Activated CD8-positive, alpha-beta memory T cell treated with anti-CD3 and anti-CD28 coated beads, Interleukin-2, amount 50 U/mL, for 1 hour (primary cell): ENCODE data around the gene PRKACB.
"Not testable (repeated sequence)": the region's sequence is repeated elsewhere in the genome, so short reads cannot be mapped to it uniquely, and the experiment has no call there.

Experiments used
- DNase-seq: peaks from one replicate; pipeline ENCODE4 v3.0.0-alpha.2; 2020; ENCODE audit errors: extremely low read depth

Gene PRKACB

DNA sequence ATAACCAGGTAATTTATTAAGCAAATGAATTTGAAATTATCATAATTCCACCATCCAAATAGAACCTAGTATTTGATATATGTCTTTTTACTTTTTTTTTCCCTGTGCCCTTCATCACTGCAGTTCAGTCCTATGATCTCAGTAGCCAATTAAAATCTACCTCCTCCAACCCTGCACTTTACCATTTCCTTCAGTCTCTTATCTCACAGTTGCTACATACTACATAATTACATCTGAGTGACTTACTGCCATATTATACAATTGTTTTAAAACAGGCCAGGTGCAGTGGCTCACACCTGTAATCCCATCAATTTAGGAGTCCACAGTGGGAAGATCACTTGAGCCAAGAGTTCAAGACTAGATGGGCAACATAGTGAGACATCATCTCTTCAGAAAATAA lies 73.2 kb downstream of the PRKACB start:
- no peak for DNase-seq

DNA sequence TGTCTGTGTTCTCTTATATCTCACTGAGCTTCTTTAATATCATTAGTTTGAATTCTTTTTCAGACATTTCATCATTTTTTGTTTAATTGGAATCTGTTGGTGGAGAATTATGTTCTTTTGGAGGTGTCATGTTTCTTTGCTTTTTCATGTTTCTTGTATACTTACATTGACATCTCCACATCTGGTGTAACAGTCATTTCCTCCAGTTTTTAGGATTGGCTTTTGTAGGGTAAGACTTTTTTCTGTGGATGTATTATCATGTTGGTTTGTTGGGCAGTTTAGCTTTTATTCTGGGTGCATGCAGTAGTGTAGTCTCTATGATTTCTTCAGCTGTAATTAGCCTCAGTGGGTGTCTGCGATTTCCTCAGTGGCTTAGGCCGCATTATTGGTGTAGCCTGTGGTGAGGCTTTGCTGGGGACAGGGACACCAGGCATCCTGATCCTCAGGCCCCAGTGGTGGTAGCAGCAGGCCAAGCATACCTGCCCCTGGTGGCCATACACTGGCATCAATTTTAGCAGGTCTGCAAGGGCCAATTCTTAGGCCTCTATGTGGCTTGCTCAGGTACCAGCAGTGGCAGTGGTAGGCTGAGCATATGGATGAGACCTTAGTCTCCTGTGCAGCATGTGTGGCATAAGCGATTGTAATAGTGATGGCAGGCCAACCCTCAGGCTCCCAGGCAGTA lies 79.8 kb downstream of the PRKACB start:
- no peak for DNase-seq

GRCh38 chr1:84224905-84225304 lies 80.8 kb downstream of the PRKACB start:
- DNase-seq = no peak

GRCh38 chr1:84225646-84226045 lies 81.6 kb downstream of the PRKACB start:
- no peak for DNase-seq

DNA sequence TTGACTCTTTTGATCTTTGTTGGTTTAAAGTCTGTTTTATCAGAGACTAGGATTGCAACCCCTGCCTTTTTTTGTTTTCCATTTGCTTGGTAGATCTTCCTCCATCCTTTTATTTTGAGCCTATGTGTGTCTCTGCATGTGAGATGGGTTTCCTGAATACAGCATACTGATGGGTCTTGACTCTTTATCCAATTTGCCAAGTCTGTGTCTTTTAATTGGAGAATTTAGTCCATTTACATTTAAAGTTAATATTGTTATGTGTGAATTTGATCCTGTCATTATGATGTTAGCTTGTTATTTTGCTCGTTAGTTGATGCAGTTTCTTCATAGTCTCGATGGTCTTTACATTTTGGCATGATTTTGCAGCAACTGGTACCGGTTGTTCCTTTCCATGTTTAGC lies 88.6 kb downstream of the PRKACB start:
- DNase-seq = not testable (repeated sequence)

GRCh38 chr1:84236256-84236655 lies 92.2 kb downstream of the PRKACB start:
- no peak for DNase-seq

DNA sequence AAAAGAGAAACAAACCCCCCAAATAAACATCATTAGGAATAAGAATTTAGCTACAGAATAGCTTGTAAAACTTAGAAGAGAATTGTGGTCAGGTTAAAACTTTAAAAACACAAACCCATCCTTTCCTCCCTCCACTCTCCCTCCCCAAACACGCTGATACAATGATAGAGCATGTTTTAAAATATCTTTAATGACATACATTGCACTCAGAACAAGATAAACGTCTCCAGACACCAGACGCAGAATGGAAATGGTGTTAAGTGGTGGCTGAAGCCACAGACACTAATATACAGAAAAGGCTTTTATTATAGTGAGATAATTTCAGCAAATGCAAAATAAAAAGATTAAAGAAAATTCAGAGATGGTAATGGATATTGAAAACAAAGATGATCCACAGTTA lies 98.6 kb downstream of the PRKACB start:
- no peak for DNase-seq

DNA sequence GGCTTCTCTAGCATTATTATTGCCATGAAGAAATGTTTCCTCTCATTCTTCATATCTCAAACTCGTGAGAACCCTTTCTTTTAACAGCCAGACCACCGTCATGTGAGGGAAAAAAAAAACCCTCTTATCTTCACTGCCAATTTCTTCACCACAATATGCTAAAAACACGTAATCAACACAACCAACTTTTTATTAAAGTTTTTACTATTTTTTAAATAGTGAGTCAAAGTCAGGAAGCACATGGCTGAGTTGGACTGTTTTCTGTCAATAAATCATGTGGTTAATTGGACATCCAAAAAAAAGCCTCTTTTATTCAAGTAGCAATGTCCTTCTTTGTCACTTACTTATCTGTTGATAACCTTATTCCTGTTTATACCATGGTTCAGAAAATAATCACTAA lies 101.5 kb downstream of the PRKACB start:
- no peak for DNase-seq

- DNase-seq = no peak
These were observed 102.1 kb downstream of the PRKACB start for GRCh38 chr1:84246213-84246612.

- DNase-seq = no peak
These were observed 103.6 kb downstream of the PRKACB start for GRCh38 chr1:84247425-84248220.

DNA sequence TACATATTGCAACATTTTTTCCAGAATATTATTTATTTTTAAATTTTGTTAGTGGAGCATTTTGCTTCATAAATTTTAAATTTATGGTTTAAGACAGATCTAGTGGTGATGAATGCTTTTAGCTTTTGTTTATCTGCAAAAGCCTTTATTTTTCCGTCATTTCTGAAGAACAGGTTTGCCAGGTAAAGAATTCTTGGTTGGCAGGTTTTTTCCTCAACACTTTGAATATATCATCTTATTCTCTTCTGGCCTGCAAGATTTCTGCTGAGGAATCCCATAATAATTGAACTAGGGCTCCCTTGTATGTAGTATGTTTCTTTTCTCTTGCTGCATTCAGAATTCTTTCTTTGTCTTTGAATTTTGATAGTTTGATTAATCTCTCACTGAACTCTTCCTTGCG lies 106.6 kb downstream of the PRKACB start:
- no peak for DNase-seq

- DNase-seq = no peak
These were observed 109.0 kb downstream of the PRKACB start for GRCh38 chr1:84253036-84253435.

DNA sequence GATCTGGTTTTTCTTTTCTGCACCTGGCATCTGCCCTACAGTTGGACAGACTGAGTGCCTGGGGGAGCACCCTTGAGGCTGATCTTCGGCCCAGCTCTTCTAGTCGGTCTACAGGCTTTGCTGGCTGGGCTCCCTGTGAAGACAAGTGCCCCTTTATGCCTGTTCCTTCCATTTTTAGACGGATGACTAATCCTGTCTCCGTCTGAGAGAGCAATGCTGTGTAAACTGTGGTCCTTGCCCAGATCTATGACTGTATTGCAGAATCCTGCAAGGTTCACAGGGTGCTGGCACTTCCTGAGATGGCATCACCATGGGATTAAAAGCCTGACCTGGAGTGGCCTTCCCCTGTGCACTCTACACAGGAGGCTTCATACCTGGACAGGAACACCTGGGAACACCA lies 109.8 kb downstream of the PRKACB start:
- DNase-seq = no peak

- DNase-seq = no peak
These were observed 110.7 kb downstream of the PRKACB start for GRCh38 chr1:84254703-84255238.

DNA sequence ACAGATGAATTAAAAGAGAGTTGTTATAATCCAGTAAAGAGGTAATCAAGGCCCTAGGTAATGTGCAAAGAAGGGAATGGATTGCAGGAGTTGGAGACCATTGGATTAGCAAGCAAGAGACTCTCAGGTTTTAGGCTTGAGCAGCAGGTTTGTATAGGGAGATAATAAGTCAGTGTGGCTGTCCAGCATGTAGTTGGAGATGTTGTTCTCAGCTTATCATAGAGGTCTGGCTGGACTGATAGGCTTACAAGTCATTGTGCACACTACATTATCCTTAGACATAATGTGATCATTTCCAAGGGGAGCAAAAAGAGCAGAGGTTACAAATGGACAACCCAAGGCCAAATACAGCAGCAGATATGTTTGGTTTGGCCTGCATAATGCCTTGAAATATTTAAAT lies 111.5 kb downstream of the PRKACB start:
- no peak for DNase-seq

GRCh38 chr1:84257617-84258016 lies 113.5 kb downstream of the PRKACB start:
- DNase-seq = no peak

DNA sequence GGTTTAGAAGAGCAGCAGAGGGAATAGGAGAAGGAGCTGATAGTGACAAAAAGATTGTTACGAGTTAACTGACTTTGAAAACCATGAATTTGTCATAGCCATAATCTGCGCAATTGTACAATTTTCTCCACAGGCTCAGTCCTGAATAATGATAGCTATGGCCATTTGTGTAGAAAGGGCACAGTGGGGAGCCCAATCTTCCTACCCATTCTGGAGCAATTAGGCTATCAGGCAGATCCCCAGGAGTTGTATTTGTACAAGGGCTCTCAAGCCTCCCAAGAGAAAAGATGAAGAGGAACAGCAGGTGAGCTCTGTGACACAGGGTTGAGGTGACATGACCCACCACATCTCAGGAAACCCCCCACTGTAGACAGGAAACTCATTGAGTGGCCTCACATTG lies 115.3 kb downstream of the PRKACB start:
- DNase-seq = no peak

DNA sequence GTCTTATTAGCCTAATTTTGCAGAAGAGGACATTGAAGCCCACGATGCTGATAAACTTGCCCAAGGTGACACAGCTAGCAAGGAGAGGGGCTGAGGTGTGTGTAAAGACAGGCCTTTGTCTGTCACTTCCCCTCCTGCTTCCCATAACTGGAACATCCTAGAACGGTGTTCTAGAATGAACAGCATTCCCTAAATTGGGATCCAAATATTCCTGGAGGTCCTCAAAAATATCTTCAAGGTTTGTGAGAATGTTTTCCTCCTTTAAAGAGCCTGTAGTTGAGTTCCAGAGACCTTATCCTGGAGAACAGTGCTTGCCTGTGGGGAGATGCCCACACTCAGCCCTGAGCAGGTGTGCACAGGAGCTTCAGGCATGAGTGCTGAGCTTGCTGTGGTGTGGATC lies 115.9 kb downstream of the PRKACB start:
- no peak for DNase-seq

DNA sequence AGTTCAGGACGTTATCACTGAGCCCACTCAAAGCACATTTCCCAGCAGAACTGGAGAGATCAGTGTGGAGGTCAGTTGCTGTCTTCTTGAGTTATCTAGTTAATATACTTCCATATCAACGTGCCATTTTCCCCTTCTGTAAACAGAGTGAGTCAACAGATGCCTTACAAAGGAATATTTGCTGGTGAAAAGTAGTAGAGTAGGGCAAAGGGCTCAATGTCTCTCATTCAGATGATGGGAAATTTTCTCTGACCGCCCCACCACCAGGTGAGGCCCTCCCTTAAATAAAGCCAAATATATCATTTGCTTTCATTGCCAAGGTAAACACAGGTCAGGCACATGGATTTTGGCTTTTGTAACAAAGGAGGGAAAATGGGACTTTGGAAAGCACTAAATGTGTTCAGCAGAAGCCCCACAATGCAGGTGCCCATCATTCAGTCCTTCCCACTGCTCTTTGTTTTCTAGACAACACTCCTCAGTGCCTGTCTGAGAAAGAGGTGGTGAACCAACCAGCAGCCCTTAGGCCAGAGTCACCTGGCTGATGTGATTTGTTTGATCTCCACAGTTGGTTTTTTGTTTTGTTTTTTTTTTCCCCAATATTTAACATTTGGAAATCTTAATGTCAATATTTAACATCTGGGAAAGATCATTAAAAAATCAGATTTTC lies 116.9 kb downstream of the PRKACB start:
- no peak for DNase-seq

- no peak for DNase-seq
These were observed 120.9 kb downstream of the PRKACB start for GRCh38 chr1:84264961-84265360.

- DNase-seq = no peak
These were observed 121.8 kb downstream of the PRKACB start for GRCh38 chr1:84265867-84266266.

- DNase-seq = no peak
These were observed 122.7 kb downstream of the PRKACB start for GRCh38 chr1:84266748-84267147.

DNA sequence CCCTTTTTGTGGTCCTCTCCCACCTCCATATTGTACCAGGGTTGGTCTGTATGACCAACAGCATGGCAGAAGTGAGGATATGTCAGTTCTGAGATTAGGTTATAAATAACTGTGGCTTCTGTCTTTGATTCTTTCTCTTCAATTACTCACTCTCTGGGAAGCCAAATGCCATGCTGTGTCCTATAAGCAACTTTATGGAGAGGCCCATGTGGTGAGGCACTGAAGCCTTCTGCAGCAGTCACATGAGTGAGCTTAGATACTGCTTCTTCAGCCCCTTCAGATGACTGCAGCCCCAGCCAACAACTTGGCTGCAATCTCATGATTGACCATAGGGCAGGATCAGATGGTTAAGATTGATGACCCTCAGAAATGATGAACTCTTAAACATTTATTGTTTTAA lies 123.4 kb downstream of the PRKACB start:
- no peak for DNase-seq
